ENCODE measurements around the gene PTTG1IP. TPM values are rescaled to one million over a fixed set of nuclear protein-coding genes. Genes with fewer than 3 reads are reported as not detected.

The PTTG1IP gene
- total RNA-seq, 1 donor from 2014 or later, result 209 TPM

- Histone ChIP-seq H3K4me3 (no peak overlapping the region), H3K27me3 (ENCODE audit: low read depth) (no peaks in the 10 kb centered on the region), H3K4me1 (peaks cover 73% of the 10 kb centered on the region), H3K36me3 (peaks cover 7% of the 10 kb centered on the region), H3K9me3 (no peaks in the 10 kb centered on the region), H3K27ac (peak overlapping the region; percentile 65)
- ATAC-seq (no peak), DNase-seq (no peak)
- intact Hi-C loops (cut with DNase I), result no loop called here
- TF ChIP-seq CTCF (IDR thresholded peaks at IDR 0.05), result no peak
Observed at GRCh38 chr21:44911068-44911383, 37.5 kb upstream of the PTTG1IP start.

GRCh38 chr21:44910229-44911067, 37.0 kb upstream of the PTTG1IP start:
- Histone ChIP-seq H3K27ac (peak overlapping the region; percentile 18), H3K4me1 (peaks cover 76% of the 10 kb centered on the region), H3K9me3 (no peaks in the 10 kb centered on the region), H3K27me3 (ENCODE audit: low read depth) (no peaks in the 10 kb centered on the region), H3K36me3 (peaks cover 7% of the 10 kb centered on the region), H3K4me3 (no peak overlapping the region)
- no peak for TF ChIP-seq CTCF (IDR thresholded peaks at IDR 0.05)
- intact Hi-C loops (cut with DNase I), result no loop called here
- ATAC-seq (no peak), DNase-seq (no peak)

- DNase-seq (no peak), ATAC-seq (no peak)
- intact Hi-C loops (cut with DNase I), result no loop called here
- H3K4me3 ChIP-seq, result no peak overlapping the region
- H3K9me3 ChIP-seq, result no peaks in the 10 kb centered on the region
- no peak for TF ChIP-seq CTCF (IDR thresholded peaks at IDR 0.05)
- H3K27me3 ChIP-seq (ENCODE audit: low read depth), result no peaks in the 10 kb centered on the region
- H3K4me1 ChIP-seq, result peaks cover 76% of the 10 kb centered on the region
- no peak overlapping the region for H3K27ac ChIP-seq
- H3K36me3 ChIP-seq, result peaks cover 7% of the 10 kb centered on the region
Observed at GRCh38 chr21:44909719-44910118, 36.2 kb upstream of the PTTG1IP start.

DNA sequence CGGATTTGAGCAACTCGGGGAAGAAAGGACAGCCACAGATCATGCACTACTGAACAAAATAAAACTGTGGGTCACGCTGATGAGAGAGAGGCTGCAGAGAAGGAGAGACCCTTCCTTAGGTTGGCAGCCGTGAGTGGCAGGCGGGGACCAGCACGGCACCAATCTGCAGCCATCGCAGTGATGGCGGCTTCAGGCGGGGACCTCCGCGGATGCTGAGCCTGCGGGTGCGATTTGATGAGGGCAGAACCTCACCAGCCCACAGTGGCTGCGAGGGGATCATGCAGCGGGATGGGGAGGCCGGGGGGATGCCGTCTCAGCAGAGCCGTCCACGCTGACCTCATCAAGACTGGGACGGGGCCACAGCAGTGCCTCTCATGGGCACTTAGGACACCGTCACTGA, 35.4 kb upstream of the PTTG1IP start:
- DNase-seq, result no peak
- no peaks in the 10 kb centered on the region for H3K9me3 ChIP-seq
- H3K4me3 ChIP-seq, result no peak overlapping the region
- H3K27ac ChIP-seq, result no peak overlapping the region
- TF ChIP-seq CTCF (IDR thresholded peaks at IDR 0.05), result no peak
- H3K27me3 ChIP-seq (ENCODE audit: low read depth), result no peaks in the 10 kb centered on the region
- H3K36me3 ChIP-seq, result peaks cover 8% of the 10 kb centered on the region
- no peak for ATAC-seq
- intact Hi-C loops (cut with DNase I), result no loop called here
- H3K4me1 ChIP-seq, result peaks cover 68% of the 10 kb centered on the region

- no peak for TF ChIP-seq CTCF (IDR thresholded peaks at IDR 0.05)
- Histone ChIP-seq H3K4me3 (peak overlapping the region; percentile 28), H3K9me3 (no peaks in the 10 kb centered on the region), H3K36me3 (peaks cover 14% of the 10 kb centered on the region), H3K27ac (peak overlapping the region; percentile 46), H3K4me1 (peaks cover 64% of the 10 kb centered on the region), H3K27me3 (ENCODE audit: low read depth) (no peaks in the 10 kb centered on the region)
- intact Hi-C loops (cut with DNase I), result no loop called here
- ATAC-seq, result peak; percentile 43 to 56
- peak; percentile 84 for DNase-seq
Observed at GRCh38 chr21:44907966-44908895, 34.7 kb upstream of the PTTG1IP start.

Data from lower lobe of right lung (tissue), 2 donors.